Ishikawa (cell line): Measurements from ENCODE around the gene CNOT1.

Experiments used
- CEBPB ChIP-seq: IDR thresholded peaks from 2 replicates; pipeline ENCODE4 v1.6.1; 2012
- CREB1 ChIP-seq: IDR thresholded peaks from 2 replicates; pipeline ENCODE4 v1.6.1; 2012; ENCODE audit warnings: low read depth
- EGR1 ChIP-seq: IDR thresholded peaks from 2 replicates; pipeline ENCODE4 v1.6.1; 2012
- EP300 ChIP-seq: IDR thresholded peaks from 2 replicates; pipeline ENCODE4 v1.6.1; 2012; ENCODE audit warnings: borderline replicate concordance
- FOXM1 ChIP-seq: IDR thresholded peaks from 2 replicates; pipeline ENCODE4 v1.6.1; 2012; ENCODE audit warnings: low read depth, borderline replicate concordance
- MAX ChIP-seq: IDR thresholded peaks from 2 replicates; pipeline ENCODE4 v1.6.1; 2012
- NFIC ChIP-seq: IDR thresholded peaks from 2 replicates; pipeline ENCODE4 v1.6.1; 2012
- RAD21 ChIP-seq: IDR thresholded peaks from 2 replicates; pipeline ENCODE4 v1.6.1; 2012; ENCODE audit warnings: low read depth
- REST ChIP-seq: IDR thresholded peaks from 2 replicates; pipeline ENCODE4 v1.6.1; 2012; ENCODE audit warnings: low read depth, mild to moderate bottlenecking
- TAF1 ChIP-seq: IDR thresholded peaks from 2 replicates; pipeline ENCODE4 v1.6.1; 2012; ENCODE audit warnings: low read depth, mild to moderate bottlenecking
- TCF12 ChIP-seq: IDR thresholded peaks from 2 replicates; pipeline ENCODE4 v1.6.1; 2012; ENCODE audit warnings: low read depth
- TEAD4 ChIP-seq: IDR thresholded peaks from 2 replicates; pipeline ENCODE4 v1.6.1; 2012
- USF1 ChIP-seq: IDR thresholded peaks from 2 replicates; pipeline ENCODE4 v1.6.1; 2012
- YY1 ChIP-seq: IDR thresholded peaks from 2 replicates; pipeline ENCODE4 v1.6.1; 2012; ENCODE audit warnings: low read depth
- ZBTB7A ChIP-seq: IDR thresholded peaks from 2 replicates; pipeline ENCODE4 v1.6.1; 2012; ENCODE audit warnings: low read depth

Gene CNOT1

GRCh38 chr16:58629733-58630640 lies at the start of gene CNOT1:
Gene CNOT1 (minus strand): TSS chr16:58629826. CDS start chr16:58599337, 30,489 bp downstream.
- 0 out of 2 replicates have a peak, but pooled peaks have one; percentile 23 for TF ChIP-seq CEBPB
- TF ChIP-seq RAD21, result no peak
- TF ChIP-seq EP300, result peak; percentile 45
- TF ChIP-seq TAF1, result peak; percentile 89
- no peak for TF ChIP-seq REST
- TF ChIP-seq CREB1, result peak; percentile 95
- TF ChIP-seq MAX, result peak; percentile 96
- peak; percentile 93 for TF ChIP-seq YY1
- peak; percentile 84 for TF ChIP-seq FOXM1
- no peak for TF ChIP-seq EGR1
- no peak; the same call in 1 of the 2 replicates for TF ChIP-seq TEAD4

- TF ChIP-seq MAX (no peak), FOXM1 (no peak), RAD21 (peak; percentile 43; the same call in 1 of the 2 replicates)
These were observed 49.1 kb upstream of the CNOT1 start for GRCh38 chr16:58678716-58679115.

- TF ChIP-seq EP300 (no peak), TCF12 (no peak), CREB1 (no peak), REST (no peak), ZBTB7A (no peak), YY1 (no peak), RAD21 (no peak), CEBPB (no peak), TAF1 (no peak)
These were observed 48.6 kb upstream of the CNOT1 start for GRCh38 chr16:58678269-58678668.

- TF ChIP-seq TAF1, result no peak
- TF ChIP-seq TEAD4, result no peak
- TF ChIP-seq EP300, result no peak
- no peak for TF ChIP-seq REST
- TF ChIP-seq USF1, result no peak
- TF ChIP-seq CEBPB, result no peak
- TF ChIP-seq NFIC, result no peak
- TF ChIP-seq FOXM1, result no peak
- no peak for TF ChIP-seq MAX
These were observed 41.4 kb upstream of the CNOT1 start for GRCh38 chr16:58670946-58671583.
